Bronchus fibroblast of lung (primary cell): ENCODE measurements around the gene TBC1D10A. TPM values are rescaled to one million over a fixed set of nuclear protein-coding genes. Genes with fewer than 3 reads are reported as not detected.

Source experiments
- total RNA-seq: library from RNA; depleted of rRNA; stranded (reverse); fragments of >200 nt; gene quantifications from 2 replicates; pipeline ENCODE4 v1.2.3, GENCODE V29; 2015

Gene TBC1D10A
- total RNA-seq, result 18.7 and 19.3 TPM in 2 replicates

GRCh38 chr22:30326706-30327362 is at the start of gene TBC1D10A:
Gene TBC1D10A, minus strand, starts transcription at chr22:30326941. Its CDS starts 60 bp downstream, at chr22:30326881.

GRCh38 chr22:30356449-30357235 is 29.9 kb upstream of the TBC1D10A start, which contains the start of the genes CCDC157 and SF3A1:
Gene CCDC157, plus strand, starts transcription at chr22:30357007. Its CDS starts 8,994 bp downstream, at chr22:30366001.
Gene SF3A1, minus strand, starts transcription at chr22:30356894. Its CDS starts 102 bp downstream, at chr22:30356792.

GRCh38 chr22:30289141-30289979 is 37.4 kb downstream of the TBC1D10A start, which contains the start of gene CASTOR1:
Gene CASTOR1, minus strand, starts transcription at chr22:30289505. Its CDS starts 8 bp downstream, at chr22:30289497.

GRCh38 chr22:30266445-30267381 is 60.0 kb downstream of the TBC1D10A start, which contains the start of gene OSM:
Gene OSM, minus strand, starts transcription at chr22:30266851. Its CDS starts 52 bp downstream, at chr22:30266799.

GRCh38 chr22:30245985-30246813 is 80.5 kb downstream of the TBC1D10A start, which contains the start of gene LIF:
Gene LIF, minus strand, starts transcription at chr22:30246759. Its CDS starts 64 bp downstream, at chr22:30246695.

Other genes starting within 250 kb of the TBC1D10A start
- gene HORMAD2, start 246.5 kb downstream of the TBC1D10A start, total RNA-seq, result not detected in 2 replicates
- gene LIF, start 80.2 kb downstream of the TBC1D10A start, total RNA-seq, result 2.4 and 2.9 TPM in 2 replicates
- gene OSM, start 60.1 kb downstream of the TBC1D10A start, total RNA-seq, result not detected in 2 replicates
- 5.4 and 12.6 TPM in 2 replicates for gene CASTOR1, start 37.4 kb downstream of the TBC1D10A start, total RNA-seq
- gene SF3A1, start 30.0 kb upstream of the TBC1D10A start, total RNA-seq, result 46.1 and 64.5 TPM in 2 replicates
- gene CCDC157, start 30.1 kb upstream of the TBC1D10A start, total RNA-seq, result 3.4 and 4.6 TPM in 2 replicates
- 16.6 and 18.8 TPM in 2 replicates for gene RNF215, start 60.5 kb upstream of the TBC1D10A start, total RNA-seq
- 16.4 and 21.4 TPM in 2 replicates for gene SEC14L2, start 70.1 kb upstream of the TBC1D10A start, total RNA-seq
- 27.1 and 27.5 TPM in 2 replicates for gene MTFP1, start 98.8 kb upstream of the TBC1D10A start, total RNA-seq
- not detected in 2 replicates for gene SEC14L3, start 145.1 kb upstream of the TBC1D10A start, total RNA-seq
- gene SEC14L4, start 178.8 kb upstream of the TBC1D10A start, total RNA-seq, result 0.17 TPM in 1 of 2 replicates, not detected in the other
- gene SEC14L6, start 219.8 kb upstream of the TBC1D10A start, total RNA-seq, result under 0.01 and 0.50 TPM in 2 replicates
- 0.17 and 0.30 TPM in 2 replicates for gene GAL3ST1, start 247.7 kb upstream of the TBC1D10A start, total RNA-seq